GM18951 (cell line): Measurements from ENCODE around the gene RNF182.
"Not testable (repeated sequence)": the region's sequence is repeated elsewhere in the genome, so short reads cannot be mapped to it uniquely, and the experiment has no call there.

Experiments used
- POLR2A ChIP-seq: IDR thresholded peaks from 4 replicates; pipeline ENCODE4 v1.6.1; 2011; ENCODE audit warnings: mild to moderate bottlenecking; ENCODE audit not compliant: insufficient read length, insufficient read depth; ENCODE audit errors: extremely low read depth
- in situ Hi-C: fragments of 300-500 bp; cut with MboI; formaldehyde crosslinking; loops from one replicate; pipeline ENCODE4 v1.12.0; 2022; ENCODE audit warnings: low sequenced_read_pairs, mixed read lengths, inconsistent platforms; ENCODE audit not compliant: unreplicated experiment

RNF182 gene

DNA sequence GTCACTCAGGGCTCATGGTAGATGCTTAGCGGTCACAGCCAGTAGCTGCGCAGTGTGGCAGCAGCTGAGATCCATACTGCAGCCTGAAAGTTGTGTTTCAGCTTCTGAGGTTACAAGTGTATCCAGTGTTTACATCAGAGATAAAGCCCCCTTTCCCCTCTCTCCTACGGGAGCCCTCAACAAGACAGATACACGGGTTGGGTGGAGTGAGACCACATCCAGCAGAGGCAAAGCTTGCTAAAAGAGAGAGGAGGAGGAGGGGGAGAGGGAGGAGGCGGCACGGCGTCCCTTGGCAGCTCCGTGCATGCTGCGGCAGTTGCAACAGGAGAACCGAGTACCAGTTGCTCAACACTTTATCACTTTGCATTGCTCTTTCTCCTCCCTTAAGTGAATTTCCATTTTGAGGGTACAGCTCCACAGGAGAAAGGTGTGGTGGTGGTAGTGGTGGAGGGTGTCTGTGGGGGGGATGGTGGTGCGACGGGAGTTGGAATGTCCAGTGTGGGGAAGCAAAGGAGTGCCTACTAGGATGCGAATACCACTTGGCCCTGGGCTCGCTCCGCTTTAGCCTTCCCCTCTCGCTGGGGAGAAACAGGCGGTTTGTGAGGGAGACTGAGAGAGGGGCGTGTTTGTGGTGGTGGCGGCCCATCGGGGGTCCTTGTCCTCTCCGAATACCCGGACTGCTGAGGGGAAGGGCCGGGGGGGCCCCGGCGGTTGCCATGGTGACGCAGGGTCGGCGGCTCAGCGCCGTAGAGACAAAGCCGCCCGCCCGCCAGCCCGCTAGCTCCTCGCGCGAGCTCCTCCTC lies 405 bp upstream of the RNF182 start:
- in situ Hi-C loops: no loop called here
- TF ChIP-seq POLR2A: no peak

GRCh38 chr6:13926378-13926777 lies 1.6 kb downstream of the RNF182 start:
- TF ChIP-seq POLR2A: no peak
- in situ Hi-C loops: no loop called here

- TF ChIP-seq POLR2A: no peak
Measured at GRCh38 chr6:13927203-13927602, 2.5 kb downstream of the RNF182 start.

GRCh38 chr6:13929196-13929595 lies 4.4 kb downstream of the RNF182 start:
- no peak for TF ChIP-seq POLR2A
- in situ Hi-C loops: no loop called here

More at GRCh38 chr6:13927203-13927602, 2.5 kb downstream of the RNF182 start:
- in situ Hi-C loops: no loop called here

GRCh38 chr6:13931797-13932402 lies 7.1 kb downstream of the RNF182 start:
- in situ Hi-C loops: no loop called here
- TF ChIP-seq POLR2A: no peak

DNA sequence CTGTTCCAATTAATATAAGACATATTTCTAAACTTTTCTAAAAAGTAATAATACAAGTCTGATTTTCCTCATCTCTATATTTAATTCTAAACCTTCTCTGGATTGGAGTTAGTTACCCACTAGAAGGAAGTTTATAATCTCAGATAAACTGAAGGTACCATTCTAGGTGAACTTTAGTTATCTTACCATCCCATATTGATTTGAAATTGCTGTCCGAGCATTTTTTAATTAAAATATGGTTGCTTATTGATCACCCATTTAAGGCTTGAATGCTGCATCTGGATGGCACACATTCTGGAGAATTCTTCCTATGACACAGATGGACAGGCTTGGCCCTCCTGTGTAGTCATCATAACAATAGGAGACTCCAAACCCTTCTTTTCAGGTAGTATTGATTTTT lies 8.0 kb downstream of the RNF182 start:
- in situ Hi-C loops: no loop called here
- TF ChIP-seq POLR2A: no peak

DNA sequence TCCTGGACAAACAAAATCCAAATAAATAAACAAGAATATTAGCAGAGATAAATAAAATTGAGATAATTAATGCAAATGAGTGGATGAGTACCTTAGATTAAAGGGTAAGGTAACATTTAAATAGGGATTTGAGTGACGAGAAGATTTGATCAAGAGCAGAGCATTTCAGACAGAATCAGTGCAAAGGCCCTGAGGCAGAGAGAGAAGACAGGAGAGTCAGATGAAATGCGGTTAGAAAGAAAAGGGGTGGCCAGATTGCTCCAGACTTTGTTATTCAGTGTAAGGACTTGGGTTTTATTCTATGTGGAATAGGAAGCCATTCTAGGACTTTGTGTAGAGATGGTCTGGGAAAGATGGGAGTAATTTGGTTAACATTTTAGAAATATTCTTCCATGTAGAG lies 10.0 kb downstream of the RNF182 start:
- in situ Hi-C loops: no loop called here
- TF ChIP-seq POLR2A: no peak

GRCh38 chr6:13935190-13935880 lies 10.6 kb downstream of the RNF182 start:
- TF ChIP-seq POLR2A: no peak
- in situ Hi-C loops: no loop called here

DNA sequence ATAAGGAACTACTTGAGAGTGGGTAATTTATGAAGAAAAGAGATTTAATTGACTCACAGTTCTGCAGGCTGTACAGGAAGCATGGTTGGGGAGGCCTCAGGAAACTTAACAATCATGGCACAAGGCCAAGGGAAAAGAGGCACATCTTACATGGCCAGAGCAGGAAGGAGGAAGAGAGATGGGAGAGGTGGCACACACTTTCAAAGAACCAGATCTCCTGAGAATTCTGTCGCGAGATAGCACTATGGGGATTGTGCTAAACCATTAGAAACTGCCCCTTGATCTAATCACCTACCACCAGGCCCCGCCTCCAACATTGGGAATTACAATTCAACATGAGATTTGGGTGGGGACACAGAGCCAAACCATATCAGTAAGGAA lies 11.1 kb downstream of the RNF182 start:
- in situ Hi-C loops: not testable (repeated sequence)

DNA sequence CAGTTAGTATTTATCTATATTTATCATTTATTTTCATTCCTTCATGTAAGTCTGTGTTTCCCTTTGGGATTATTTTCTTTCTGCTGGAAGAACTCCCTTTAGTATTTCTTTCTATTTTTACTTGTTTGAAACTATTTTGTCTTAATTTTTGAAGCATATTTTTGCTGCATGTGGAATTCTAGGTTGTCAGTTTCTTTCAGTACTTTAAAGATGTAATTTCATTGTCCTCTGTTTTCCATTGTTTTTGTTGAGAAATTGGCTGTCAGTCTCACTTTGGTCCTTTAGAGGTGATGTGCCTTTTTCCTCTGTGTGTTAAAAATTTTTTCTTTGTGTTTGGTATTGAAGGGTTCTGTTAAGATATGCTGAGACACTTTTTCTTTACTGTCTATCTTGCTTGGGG lies 17.1 kb downstream of the RNF182 start:
- in situ Hi-C loops: no loop called here
- TF ChIP-seq POLR2A: no peak

GRCh38 chr6:13943943-13944342 lies 19.2 kb downstream of the RNF182 start:
- TF ChIP-seq POLR2A: no peak
- in situ Hi-C loops: no loop called here

GRCh38 chr6:13946506-13946905 lies 21.8 kb downstream of the RNF182 start:
- TF ChIP-seq POLR2A: no peak
- in situ Hi-C loops: no loop called here

DNA sequence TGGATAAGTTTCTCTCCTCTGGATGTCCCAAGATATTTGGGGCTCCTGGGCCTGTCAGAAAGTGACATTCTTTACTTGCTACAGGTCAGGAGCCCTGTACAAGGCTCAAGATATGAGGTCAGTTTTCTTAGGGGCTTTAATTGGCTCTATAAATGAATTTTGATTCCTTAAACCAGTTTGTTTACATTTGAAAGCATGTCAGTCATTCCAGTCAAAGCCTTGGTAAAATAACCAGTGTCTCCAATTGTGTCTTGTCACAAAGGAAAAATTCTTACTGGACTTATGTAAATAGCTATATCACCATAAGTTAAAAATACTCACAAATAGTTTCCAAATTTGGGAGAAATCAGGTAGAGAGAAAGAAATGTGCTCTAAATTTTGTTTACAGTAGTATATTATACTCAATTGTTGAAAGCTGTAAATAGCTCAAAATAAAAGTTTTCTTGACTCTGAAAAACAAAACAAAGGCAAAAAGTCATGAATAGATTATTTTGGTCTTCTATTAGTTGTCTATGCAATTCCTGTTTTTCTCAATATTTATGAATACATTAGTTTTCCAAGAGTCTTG lies 22.9 kb downstream of the RNF182 start:
- in situ Hi-C loops: no loop called here
- no peak for TF ChIP-seq POLR2A

DNA sequence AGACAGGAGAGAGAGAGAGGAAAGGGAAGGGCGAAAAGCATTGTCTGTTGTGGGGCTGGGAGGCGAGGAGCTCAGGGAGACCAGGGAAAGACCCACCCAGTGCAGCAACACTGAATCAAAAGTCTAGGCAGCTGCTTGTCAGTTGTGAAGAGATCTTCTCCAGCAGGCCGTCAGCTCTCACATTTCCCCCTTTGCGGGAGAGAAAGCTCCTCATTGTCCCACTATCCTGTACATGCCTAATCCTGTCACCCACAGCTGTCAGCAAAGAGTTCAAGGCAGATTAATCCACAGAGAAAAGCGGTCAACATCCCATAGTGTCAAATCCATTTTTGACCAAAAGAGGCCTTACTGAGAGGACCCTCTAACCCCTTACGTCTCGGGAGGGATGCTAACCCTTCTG lies 27.3 kb downstream of the RNF182 start:
- no peak for TF ChIP-seq POLR2A
- in situ Hi-C loops: no loop called here
